HUES48 (cell line): Measurements from ENCODE around the gene PLD3.
A peak's percentile ranks its signal among the peaks of the same experiment; 100 is the strongest.
"Not testable (repeated sequence)": the region's sequence is repeated elsewhere in the genome, so short reads cannot be mapped to it uniquely, and the experiment has no call there.

ENCODE experiments used
- H3K27ac ChIP-seq: one replicate; pipeline ENCODE4 v1.7.0; 2013; ENCODE audit warnings: low read depth, low read length, inconsistent platforms
- H3K27me3 ChIP-seq: 2 replicates; pipeline ENCODE4 v1.6.1; 2013; ENCODE audit warnings: mild to moderate bottlenecking, low read length; ENCODE audit not compliant: control insufficient read depth, insufficient read depth
- H3K36me3 ChIP-seq: 2 replicates; pipeline ENCODE4 v1.6.1; 2013; ENCODE audit warnings: low read length; ENCODE audit not compliant: control insufficient read depth, insufficient read depth
- H3K4me1 ChIP-seq: 2 replicates; pipeline ENCODE4 v1.6.1; 2013; ENCODE audit warnings: mild to moderate bottlenecking, low read length; ENCODE audit not compliant: control insufficient read depth, insufficient read depth
- H3K4me3 ChIP-seq: 2 replicates; pipeline ENCODE4 v1.5.1; 2013; ENCODE audit warnings: mild to moderate bottlenecking, low read depth, low read length
- H3K9ac ChIP-seq: 2 replicates; pipeline ENCODE4 v1.6.1; 2013; ENCODE audit warnings: mild to moderate bottlenecking, low read depth, low read length, moderate library complexity
- H3K9me3 ChIP-seq: 2 replicates; pipeline ENCODE4 v1.6.1; 2013; ENCODE audit warnings: low read length; ENCODE audit not compliant: control insufficient read depth, insufficient read depth

PLD3 gene

GRCh38 chr19:40365613-40366401 is 17.3 kb downstream of the PLD3 start:
- peak overlapping the region; percentile 80 for H3K27ac ChIP-seq
- peaks cover 13% of the 10 kb centered on the region for H3K4me1 ChIP-seq
- H3K9me3 ChIP-seq: no peaks in the 10 kb centered on the region
- H3K9ac ChIP-seq: peak overlapping the region; percentile 48
- no peaks in the 10 kb centered on the region for H3K27me3 ChIP-seq
- H3K4me3 ChIP-seq: peak overlapping the region; percentile 59
- H3K36me3 ChIP-seq: peaks cover 36% of the 10 kb centered on the region

- Histone ChIP-seq H3K9ac (peak overlapping the region; percentile 25; the same call in 1 of the 2 replicates), H3K4me1 (peaks cover 13% of the 10 kb centered on the region), H3K27ac (peak overlapping the region; percentile 80), H3K4me3 (peak overlapping the region; percentile 59), H3K9me3 (no peaks in the 10 kb centered on the region), H3K36me3 (peaks cover 48% of the 10 kb centered on the region), H3K27me3 (no peaks in the 10 kb centered on the region)
Measured at GRCh38 chr19:40366697-40367561, 18.4 kb downstream of the PLD3 start.

GRCh38 chr19:40367577-40368434 is 19.3 kb downstream of the PLD3 start:
- Histone ChIP-seq H3K9ac (no peak overlapping the region), H3K27me3 (no peaks in the 10 kb centered on the region), H3K4me1 (peaks cover 13% of the 10 kb centered on the region), H3K4me3 (no peak overlapping the region), H3K36me3 (peaks cover 56% of the 10 kb centered on the region), H3K27ac (no peak overlapping the region), H3K9me3 (no peaks in the 10 kb centered on the region)

DNA sequence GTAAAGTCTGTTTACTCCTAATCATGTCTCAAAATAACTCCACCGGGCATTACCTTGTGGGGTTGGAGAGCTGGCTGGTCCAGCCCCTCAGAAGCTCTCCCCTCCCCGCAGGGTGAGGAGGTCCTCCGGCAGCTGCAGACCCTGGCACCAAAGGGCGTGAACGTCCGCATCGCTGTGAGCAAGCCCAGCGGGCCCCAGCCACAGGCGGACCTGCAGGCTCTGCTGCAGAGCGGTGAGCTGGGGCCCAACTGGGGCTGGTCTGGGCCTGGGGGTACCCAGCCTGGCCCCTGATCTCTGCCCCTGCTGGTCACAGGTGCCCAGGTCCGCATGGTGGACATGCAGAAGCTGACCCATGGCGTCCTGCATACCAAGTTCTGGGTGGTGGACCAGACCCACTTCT is 21.3 kb downstream of the PLD3 start:
- no peak overlapping the region for H3K27ac ChIP-seq

GRCh38 chr19:40370253-40370652 is 21.8 kb downstream of the PLD3 start:
- H3K4me3 ChIP-seq, H3K27ac ChIP-seq, H3K9me3 ChIP-seq, H3K27me3 ChIP-seq, H3K9ac ChIP-seq: not testable (repeated sequence)
- Histone ChIP-seq H3K36me3 (peaks cover 70% of the 10 kb centered on the region), H3K4me1 (peaks cover 12% of the 10 kb centered on the region)

More for the DNA sequence above, 21.3 kb downstream of the PLD3 start:
- Histone ChIP-seq H3K9ac (no peak overlapping the region), H3K27me3 (no peaks in the 10 kb centered on the region), H3K4me3 (no peak overlapping the region), H3K36me3 (peaks cover 70% of the 10 kb centered on the region), H3K9me3 (no peaks in the 10 kb centered on the region), H3K4me1 (peaks cover 13% of the 10 kb centered on the region)

DNA sequence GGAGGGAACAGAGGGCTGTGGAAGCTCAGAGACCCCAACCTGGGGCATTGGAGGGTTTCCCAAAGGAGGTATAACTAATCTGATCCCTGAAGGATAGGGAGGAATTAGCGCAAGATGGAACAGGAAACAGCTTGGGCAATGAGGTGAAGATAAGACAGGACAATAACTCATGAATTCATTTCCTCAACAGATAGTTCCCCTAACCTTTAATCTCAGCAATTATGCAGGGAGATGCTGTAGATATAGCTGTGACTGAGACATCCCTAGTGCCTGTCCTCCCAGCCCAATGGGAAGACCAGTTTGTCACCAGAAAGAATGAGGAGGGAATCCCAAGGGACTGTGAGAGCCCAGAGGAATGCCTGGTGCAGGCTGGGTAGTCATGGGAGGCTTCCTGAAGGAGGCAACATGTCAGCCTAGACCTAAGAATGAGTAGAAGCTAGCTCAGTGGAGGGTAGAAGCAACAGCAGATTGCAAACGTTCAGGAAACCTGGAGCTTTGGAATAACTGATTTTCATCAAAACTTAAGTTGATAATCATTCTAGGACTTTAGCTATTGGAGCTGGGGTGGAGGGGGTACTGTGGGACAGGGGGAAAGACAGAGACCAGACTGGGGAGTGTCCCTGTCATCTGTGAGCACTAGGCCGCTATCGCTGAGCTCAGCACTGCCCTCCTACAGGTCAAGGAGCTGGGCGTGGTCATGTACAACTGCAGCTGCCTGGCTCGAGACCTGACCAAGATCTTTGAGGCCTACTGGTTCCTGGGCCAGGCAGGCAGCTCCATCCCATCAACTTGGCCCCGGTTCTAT is 22.7 kb downstream of the PLD3 start:
- Histone ChIP-seq H3K36me3 (peaks cover 74% of the 10 kb centered on the region), H3K4me3 (no peak overlapping the region), H3K4me1 (peaks cover 8% of the 10 kb centered on the region), H3K9ac (no peak overlapping the region), H3K9me3 (no peaks in the 10 kb centered on the region), H3K27me3 (no peaks in the 10 kb centered on the region), H3K27ac (no peak overlapping the region)

- H3K4me1 ChIP-seq: peaks cover 3% of the 10 kb centered on the region; the same call in 1 of the 2 replicates
- no peak overlapping the region for H3K4me3 ChIP-seq
- no peak overlapping the region for H3K9ac ChIP-seq
- H3K36me3 ChIP-seq: peaks cover 78% of the 10 kb centered on the region
- no peaks in the 10 kb centered on the region for H3K27me3 ChIP-seq
- no peak overlapping the region for H3K27ac ChIP-seq
- no peaks in the 10 kb centered on the region for H3K9me3 ChIP-seq
Measured at GRCh38 chr19:40371802-40372122, 23.3 kb downstream of the PLD3 start.

- no peaks in the 10 kb centered on the region for H3K4me1 ChIP-seq
- no peak overlapping the region for H3K9ac ChIP-seq
- no peak overlapping the region for H3K4me3 ChIP-seq
- no peak overlapping the region for H3K27ac ChIP-seq
- H3K27me3 ChIP-seq: no peaks in the 10 kb centered on the region
- peaks cover 76% of the 10 kb centered on the region for H3K36me3 ChIP-seq
- H3K9me3 ChIP-seq: no peaks in the 10 kb centered on the region
Measured at GRCh38 chr19:40374084-40374483, 25.6 kb downstream of the PLD3 start.

- peaks cover 59% of the 10 kb centered on the region for H3K36me3 ChIP-seq
Measured at GRCh38 chr19:40376286-40376862, 27.9 kb downstream of the PLD3 start.

DNA sequence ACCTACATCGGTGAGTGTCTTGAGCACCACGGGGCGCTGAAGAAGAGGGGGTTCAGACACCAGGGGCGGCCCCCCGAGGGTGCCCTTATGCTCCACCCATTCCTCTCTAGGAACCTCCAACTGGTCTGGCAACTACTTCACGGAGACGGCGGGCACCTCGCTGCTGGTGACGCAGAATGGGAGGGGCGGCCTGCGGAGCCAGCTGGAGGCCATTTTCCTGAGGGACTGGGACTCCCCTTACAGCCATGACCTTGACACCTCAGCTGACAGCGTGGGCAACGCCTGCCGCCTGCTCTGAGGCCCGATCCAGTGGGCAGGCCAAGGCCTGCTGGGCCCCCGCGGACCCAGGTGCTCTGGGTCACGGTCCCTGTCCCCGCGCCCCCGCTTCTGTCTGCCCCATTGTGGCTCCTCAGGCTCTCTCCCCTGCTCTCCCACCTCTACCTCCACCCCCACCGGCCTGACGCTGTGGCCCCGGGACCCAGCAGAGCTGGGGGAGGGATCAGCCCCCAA is 29.4 kb downstream of the PLD3 start:
- Histone ChIP-seq H3K9ac (no peak overlapping the region), H3K9me3 (no peaks in the 10 kb centered on the region), H3K4me1 (no peaks in the 10 kb centered on the region), H3K36me3 (peaks cover 44% of the 10 kb centered on the region), H3K27ac (no peak overlapping the region), H3K4me3 (no peak overlapping the region), H3K27me3 (no peaks in the 10 kb centered on the region)

More at GRCh38 chr19:40376286-40376862, 27.9 kb downstream of the PLD3 start:
- H3K9ac ChIP-seq: no peak overlapping the region
- no peaks in the 10 kb centered on the region for H3K4me1 ChIP-seq
- no peaks in the 10 kb centered on the region for H3K9me3 ChIP-seq
- no peak overlapping the region for H3K27ac ChIP-seq
- H3K4me3 ChIP-seq: no peak overlapping the region
- no peaks in the 10 kb centered on the region for H3K27me3 ChIP-seq
